GM12878 (cell line): ENCODE results near the gene MCFD2. TPM values are rescaled to one million over a fixed set of nuclear protein-coding genes. Genes with fewer than 3 reads are reported as not detected.

Experiments used
- ATAC-seq: fragments of 200-7000 bp; cut with Tn5 transposase; 3 replicates; pipeline ENCODE4 v1.9.1; 2020; ENCODE audit warnings: mild to moderate bottlenecking, moderate library complexity
- BruUV-seq: library from RNA; stranded (reverse); fragments of 400-500 nt; replicated peaks from 2 replicates; lab custom pipeline; 2021; lab: Mats Ljungman, UMichigan
- CTCF ChIA-PET: fragments of 300-600 bp; sonication (Branson Sonifier 250); formaldehyde crosslinking; extraction: SDS; loops from one replicate; lab custom pipeline; 2021; ENCODE audit warnings: inconsistent platforms; lab: Yijun Ruan, JAX
- POLR2A ChIA-PET: fragments of 350-600 bp; formaldehyde crosslinking; extraction: SDS; loops from one replicate; lab custom pipeline; 2021; ENCODE audit warnings: inconsistent platforms; lab: Charles Lee
- RAD21 ChIA-PET: fragments of 300-600 bp; sonication (Branson Sonifier 250); formaldehyde crosslinking; loops from one replicate; lab custom pipeline; 2023; ENCODE audit warnings: antibody characterized with exemption; ENCODE audit not compliant: unreplicated experiment; lab: Charles Lee
- SMC1A ChIA-PET: fragments of 300-600 bp; sonication (Branson Sonifier 250); formaldehyde crosslinking; loops from one replicate; lab custom pipeline; 2023; ENCODE audit not compliant: unreplicated experiment, uncharacterized antibody; lab: Charles Lee
- DNase-seq: peaks from one replicate; pipeline ENCODE4 v3.0.0-alpha.2; 2011; ENCODE audit warnings: low read depth, low spot score
- FAIRE-seq: peaks from 3 replicates; lab custom pipeline; 2011; peaks lifted over from hg19 to GRCh38; lab: Jason Lieb, UNC
- H2AFZ ChIP-seq: 2 replicates; pipeline ENCODE4 v1.6.0; 2011; ENCODE audit warnings: low read depth, low read length, control low read depth; ENCODE audit not compliant: control insufficient read depth
- H3K27ac ChIP-seq: 2 replicates; pipeline ENCODE4 v1.5.1; 2011; ENCODE audit warnings: control low read depth; ENCODE audit not compliant: control insufficient read depth, insufficient read depth
- H3K27me3 ChIP-seq, 2 experiments: replicated peaks in 1 of 2; 2 replicates each; pipeline versions ENCODE4 v1.6.0 to v1.6.1; 2011; ENCODE audit warnings: low read length in 1 of 2; ENCODE audit not compliant: control insufficient read depth in 2 of 2, insufficient read depth in 2 of 2
- H3K36me3 ChIP-seq, 2 experiments: 2 replicates each; pipeline ENCODE4 v1.5.1; 2011; ENCODE audit warnings: low read length in 1 of 2; ENCODE audit not compliant: control insufficient read depth in 2 of 2, insufficient read depth in 2 of 2
- H3K4me1 ChIP-seq: 2 replicates; pipeline ENCODE4 v1.6.1; 2011; ENCODE audit warnings: mild to moderate bottlenecking, low read length, moderate library complexity, mixed read lengths; ENCODE audit not compliant: control insufficient read depth, insufficient read depth
- H3K4me2 ChIP-seq: 2 replicates; pipeline ENCODE4 v1.6.0; 2011; ENCODE audit warnings: control low read depth; ENCODE audit not compliant: control insufficient read depth, insufficient read depth
- H3K4me3 ChIP-seq: fragments of 200-600 bp; sonication (generic); 2 replicates; pipeline ENCODE4 v1.5.1; 2016
- H3K79me2 ChIP-seq: 2 replicates; pipeline ENCODE4 v1.6.0; 2011; ENCODE audit warnings: low read length; ENCODE audit not compliant: control insufficient read depth, insufficient read depth
- H3K9ac ChIP-seq: 2 replicates; pipeline ENCODE4 v1.8.0; 2011; ENCODE audit warnings: low read length, control low read depth, mixed read lengths; ENCODE audit not compliant: control insufficient read depth, insufficient read depth
- H3K9me3 ChIP-seq: replicated peaks from 3 replicates; pipeline ENCODE4 v1.5.1; 2011; ENCODE audit warnings: mild to moderate bottlenecking, low read length; ENCODE audit not compliant: control insufficient read depth, insufficient read depth
- H4K20me1 ChIP-seq: 2 replicates; pipeline ENCODE4 v1.6.0; 2011; ENCODE audit not compliant: control insufficient read depth, insufficient read depth
- KLF5 ChIP-seq: fragments of 450-650 bp; IDR thresholded peaks from 2 replicates; pipeline ENCODE4 v1.6.1; 2014; ENCODE audit warnings: mild to moderate bottlenecking; ENCODE audit not compliant: partially characterized antibody
- MLLT1 ChIP-seq: fragments of 450-650 bp; IDR thresholded peaks from 2 replicates; pipeline ENCODE4 v1.6.1; 2016; ENCODE audit warnings: mild to moderate bottlenecking
- WGBS: methylation state at CpG from one replicate; pipeline ENCODE4 v1.1.6; 2016; ENCODE audit warnings: low lambda C conversion rate; ENCODE audit not compliant: insufficient replicate concordance, insufficient coverage; ENCODE audit errors: missing lambda C conversion rate; 5-methylcytosine and 5-hydroxymethylcytosine counted together
- in situ Hi-C: fragments of 300-500 bp; cut with MboI; formaldehyde crosslinking; loops from 9 replicates; pipeline ENCODE4 v1.14.3; 2018; ENCODE audit warnings: mixed read lengths
- intact Hi-C: fragments of 100-400 bp; cut with micrococcal nuclease; formaldehyde crosslinking; loops from one replicate; pipeline ENCODE4 v1.14.2; 2022; ENCODE audit not compliant: unreplicated experiment
- polyA plus RNA-seq, 11 experiments: library from polyadenylated mRNA; depleted of rRNA in 4 of 11; unstranded in 6 of 11; stranded (reverse) in 5 of 11; fragments of >200 nt; fragmentation: Nextera tagmentation in 4 of 11; fragmentation: Illumina TruSeq in 1 of 11; extraction: Ambion mirVana in 4 of 11; extraction: Trizol in 1 of 11; gene quantifications; 1 replicate in 1 of 11; 2 replicates in 10 of 11; pipeline versions ENCODE4 v1.2.1 to v1.2.3, GENCODE V29; 2011 to 2016; ENCODE audit warnings: inconsistent platforms in 2 of 11, missing spikeins in 2 of 11, low read depth in 1 of 11
- total RNA-seq, 4 experiments: library from RNA; depleted of rRNA in 3 of 4; stranded (reverse); fragments of >200 nt in 3 of 4; fragmentation: Illumina TruSeq in 1 of 4; extraction: Trizol in 1 of 4; gene quantifications; 2 replicates each; pipeline versions ENCODE4 v1.2.1 to v1.2.3, GENCODE V29; 2013 to 2021

Gene MCFD2
- total and polyA plus RNA-seq, 10 of the 15 experiments (the other 5 are each of a cell fraction or from before 2014, with no cell fraction given): 35.0 to 57.3 (median 40.3) TPM

DNA sequence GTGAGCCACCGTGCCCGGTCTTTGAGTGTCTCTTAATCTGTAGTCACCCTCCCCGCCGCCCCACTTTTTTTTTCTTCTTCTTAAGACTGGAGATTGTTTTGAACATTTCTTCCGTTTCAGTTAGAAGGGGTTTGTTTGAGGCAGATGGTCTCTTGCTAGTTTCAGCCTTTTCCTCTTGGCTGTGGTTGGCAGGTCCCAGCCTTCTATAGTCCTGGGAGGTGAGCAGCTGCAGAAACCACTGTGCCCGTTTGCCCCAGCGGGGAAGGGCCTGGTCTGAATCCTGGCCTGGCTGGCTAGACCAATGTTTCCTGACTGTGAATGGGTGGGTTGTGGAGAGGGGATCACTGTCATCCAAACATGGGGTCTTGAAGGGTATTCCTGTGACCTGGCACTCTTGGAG is 30.1 kb upstream of the MCFD2 start:
- Histone ChIP-seq H3K9me3 (no peaks in the 10 kb centered on the region), H3K4me3 (peak overlapping the region; percentile 83; the same call in 1 of the 2 replicates), H3K27me3 (no peaks in the 10 kb centered on the region), H3K4me1 (peaks cover 29% of the 10 kb centered on the region), H3K36me3 (peaks cover 0 to 5% of the 10 kb centered on the region in 2 experiments; a peak in 2 of 4 replicates), H3K4me2 (peak overlapping the region; percentile 92), H4K20me1 (no peaks in the 10 kb centered on the region), H3K27ac (peak overlapping the region; percentile 48), H3K79me2 (peaks cover 71% of the 10 kb centered on the region), H2AFZ (no peak overlapping the region), H3K9ac (no peak overlapping the region; the same call in 1 of the 2 replicates)
- no peak for FAIRE-seq
- ChIA-PET CTCF (interaction anchor here (1.5 to 2.0 kb wide), 2 partner anchors 16 to 377 kb away, joined by 5 to 7 read pairs; no protein-coding TSS in a partner anchor), SMC1A (interaction anchor here (1.0 to 1.1 kb wide), 2 partner anchors 27 to 28 kb away, joined by 3 to 4 read pairs; no protein-coding TSS in a partner anchor), RAD21 (interaction anchor here (3.3 kb wide), 1 partner anchor 32 kb away, joined by 12 read pairs; no protein-coding TSS in a partner anchor), POLR2A (interaction anchor here (3.1 kb wide), 1 partner anchor 366 kb away, joined by 8 read pairs; no protein-coding TSS in a partner anchor)
- WGBS: 78% methylated on average over 7 of the region's 7 CpGs
- no peak for ATAC-seq
- in situ Hi-C loops: no loop called here
- no TSS peak for BruUV-seq
- no peak for DNase-seq
- 0 out of 2 replicates have a peak, but pooled peaks have one; percentile 5 for TF ChIP-seq MLLT1
- no peak for TF ChIP-seq KLF5
- intact Hi-C loops: no loop called here
